ENCODE measurements around the gene LAIR2.
"Not testable (repeated sequence)": the region's sequence is repeated elsewhere in the genome, so short reads cannot be mapped to it uniquely, and the experiment has no call there.

The LAIR2 gene

DNA sequence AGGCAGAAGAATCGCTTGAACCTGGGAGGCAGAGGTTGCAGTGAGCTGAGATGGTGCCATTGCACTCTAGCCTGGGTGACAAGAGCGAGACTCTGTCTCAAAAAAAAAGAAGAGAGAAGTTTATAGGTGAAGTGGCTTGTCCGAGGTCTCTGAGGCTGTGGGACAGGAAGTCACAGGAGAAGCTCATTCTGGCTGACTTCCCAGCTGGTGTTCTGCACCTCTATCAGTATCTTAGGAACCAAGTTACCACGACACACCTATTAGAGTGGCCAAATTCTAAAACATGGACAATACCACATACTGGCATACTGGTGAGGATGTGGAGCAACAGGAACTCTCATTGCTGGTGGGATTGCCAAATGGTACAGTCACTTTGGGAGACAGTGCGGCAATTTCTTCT lies 7.3 kb upstream of the LAIR2 start:
- not testable (repeated sequence) for DNase-seq

GRCh38 chr19:54497747-54498450 lies 4.7 kb upstream of the LAIR2 start:
- DNase-seq, result not testable (repeated sequence)

DNA sequence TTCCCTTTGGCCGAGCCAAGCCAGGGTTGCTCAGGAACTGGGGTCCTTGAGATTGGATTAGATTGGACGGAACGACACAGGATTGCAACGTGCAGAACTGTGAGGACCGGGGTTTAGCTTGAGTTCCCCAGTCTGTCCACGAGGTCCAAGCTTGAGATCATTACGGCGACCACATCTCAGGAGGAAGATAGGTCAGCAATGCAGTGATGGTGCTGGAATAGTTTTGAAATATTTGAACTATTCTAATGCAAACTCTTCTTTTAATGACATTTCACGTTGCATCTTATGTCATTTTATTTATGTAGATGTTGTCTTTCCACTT lies 4.2 kb upstream of the LAIR2 start:
- DNase-seq, result not testable (repeated sequence)

DNA sequence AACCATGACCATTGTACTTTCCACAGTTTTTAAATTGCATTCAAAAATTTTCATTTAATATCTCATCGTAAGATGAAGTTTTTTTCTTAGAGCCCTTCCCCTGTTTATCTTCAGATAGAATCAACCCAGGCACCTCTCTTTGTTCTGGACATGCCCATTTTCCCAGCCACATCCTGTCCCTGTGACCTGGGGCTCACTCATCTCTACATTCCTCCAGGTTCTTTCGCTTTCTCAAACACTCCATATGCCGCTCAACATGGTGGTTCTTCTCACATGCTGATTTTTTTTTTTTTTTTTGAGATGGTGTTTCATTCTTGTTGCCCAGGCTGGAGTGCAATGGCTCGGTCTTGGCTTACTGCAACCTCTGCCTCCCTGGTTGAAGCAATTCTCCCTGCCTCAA lies 2.9 kb downstream of the LAIR2 start:
- not testable (repeated sequence) for DNase-seq

DNA sequence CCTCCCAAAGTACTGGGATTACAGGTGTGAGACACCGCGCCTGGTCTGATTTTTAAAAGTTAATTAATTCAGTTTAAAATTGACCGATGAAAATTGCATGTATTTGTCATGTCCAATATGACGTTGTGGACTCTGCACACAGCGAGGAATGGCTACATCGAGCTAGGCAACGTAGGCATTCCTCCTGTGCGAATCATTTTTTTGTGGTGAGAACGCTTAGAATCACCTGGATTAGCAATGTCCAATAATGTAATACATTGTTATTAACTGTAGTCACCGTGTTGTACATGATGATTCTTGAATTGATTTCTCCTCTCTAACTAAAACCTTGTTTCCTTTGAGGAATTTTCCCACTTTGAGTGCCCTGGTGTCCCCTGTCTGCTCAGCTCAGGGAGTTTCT lies 3.4 kb downstream of the LAIR2 start:
- no peak for DNase-seq

- not testable (repeated sequence) for DNase-seq
Measured at GRCh38 chr19:54507038-54507717, 4.5 kb downstream of the LAIR2 start.

GRCh38 chr19:54507824-54508223 lies 5.2 kb downstream of the LAIR2 start:
- no peak for DNase-seq

DNA sequence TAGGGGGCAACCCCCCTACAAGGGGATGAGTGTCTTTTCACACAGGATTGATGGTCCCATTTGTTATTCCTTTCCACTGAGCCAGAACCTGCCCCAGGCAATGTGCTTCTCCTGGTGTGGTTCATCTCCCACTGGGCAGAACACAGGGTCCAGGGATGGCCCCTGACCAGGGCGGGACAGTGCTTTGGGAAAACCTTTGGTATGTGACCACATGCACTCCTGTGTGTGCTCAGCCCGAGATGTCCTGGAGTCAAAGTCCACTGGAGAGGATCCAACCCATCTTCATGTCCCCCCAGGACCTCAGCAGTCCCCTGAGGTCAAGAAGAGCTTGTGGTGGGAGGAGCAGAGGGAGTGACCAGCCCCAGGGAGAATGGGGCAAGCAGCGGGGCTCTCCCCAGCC lies 5.9 kb downstream of the LAIR2 start:
- DNase-seq, result not testable (repeated sequence)

- not testable (repeated sequence) for DNase-seq
Measured at GRCh38 chr19:54509200-54509940, 6.7 kb downstream of the LAIR2 start.

- no peak for DNase-seq
Measured at GRCh38 chr19:54515156-54515555, 12.5 kb downstream of the LAIR2 start.

- DNase-seq, result no peak
Measured at GRCh38 chr19:54517483-54517882, 14.9 kb downstream of the LAIR2 start.

GRCh38 chr19:54518844-54519243 lies 16.2 kb downstream of the LAIR2 start:
- no peak for DNase-seq

GRCh38 chr19:54521022-54521859 lies 18.6 kb downstream of the LAIR2 start:
- DNase-seq, result no peak

- no peak for DNase-seq
Measured at GRCh38 chr19:54521860-54522513, 19.4 kb downstream of the LAIR2 start.

GRCh38 chr19:54523403-54523802 lies 20.8 kb downstream of the LAIR2 start:
- no peak for DNase-seq

DNA sequence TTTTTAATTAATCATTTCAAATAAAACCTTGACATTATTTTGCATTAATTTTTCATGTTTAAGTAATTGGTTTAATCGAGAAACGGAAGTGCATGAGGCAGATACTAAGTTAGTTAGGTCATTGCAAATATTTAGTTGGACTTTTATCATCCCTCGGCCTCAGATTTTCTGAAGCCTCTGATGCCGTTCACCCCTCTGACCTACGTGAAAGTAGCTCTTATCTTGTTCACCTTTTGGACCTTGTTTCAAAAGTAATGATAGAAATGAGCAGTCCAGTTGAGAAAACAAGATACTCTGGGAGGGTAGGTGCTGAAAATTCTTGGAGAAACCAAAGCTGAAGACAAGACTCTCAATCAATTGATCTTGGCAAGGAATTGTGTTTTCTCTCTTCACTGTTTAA lies 23.0 kb downstream of the LAIR2 start:
- no peak for DNase-seq

DNA sequence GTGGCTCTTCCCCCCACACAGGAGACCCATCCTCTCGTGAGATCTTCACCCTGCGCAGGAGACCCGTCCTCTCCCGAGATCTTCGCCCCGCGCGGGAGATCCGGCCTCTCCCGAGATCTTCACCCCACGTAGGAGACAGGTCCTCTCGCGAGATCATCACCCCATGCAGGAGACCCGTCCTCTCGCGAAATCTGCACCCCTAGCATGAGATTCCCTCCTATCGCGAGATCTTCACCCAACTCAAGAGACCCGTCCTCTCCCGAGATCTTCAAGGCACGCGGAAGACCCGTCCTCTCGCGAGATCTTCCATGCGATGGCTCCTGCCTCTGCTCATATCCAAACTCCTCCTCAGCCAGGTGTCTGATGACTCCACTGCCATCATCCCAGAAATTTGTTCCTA lies 24.3 kb downstream of the LAIR2 start:
- no peak for DNase-seq

- DNase-seq, result no peak
Measured at GRCh38 chr19:54530866-54531265, 28.2 kb downstream of the LAIR2 start.

GRCh38 chr19:54532528-54532927 lies 29.9 kb downstream of the LAIR2 start:
- no peak for DNase-seq

GRCh38 chr19:54533476-54533875 lies 30.8 kb downstream of the LAIR2 start:
- DNase-seq, result no peak

DNA sequence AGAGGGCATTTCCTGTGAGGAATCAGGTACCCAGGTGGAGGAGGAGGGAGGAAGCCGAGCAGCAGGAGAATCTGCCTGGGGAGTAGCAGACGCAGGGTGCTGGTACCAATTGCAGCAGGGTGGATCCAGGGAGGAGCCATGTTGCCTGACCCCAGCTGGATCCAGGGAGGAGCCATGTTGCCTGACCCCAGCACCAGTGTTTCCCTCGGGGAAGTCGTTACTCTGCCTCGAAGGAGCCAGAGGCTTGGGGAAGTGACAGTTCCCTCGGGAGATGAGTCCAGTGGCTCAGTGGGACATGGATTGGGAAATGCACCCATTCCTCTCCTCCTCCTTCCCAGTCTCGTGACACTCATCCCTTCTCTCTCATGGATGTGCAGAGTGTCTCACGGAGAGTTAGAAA lies 31.5 kb downstream of the LAIR2 start:
- DNase-seq, result no peak

DNA sequence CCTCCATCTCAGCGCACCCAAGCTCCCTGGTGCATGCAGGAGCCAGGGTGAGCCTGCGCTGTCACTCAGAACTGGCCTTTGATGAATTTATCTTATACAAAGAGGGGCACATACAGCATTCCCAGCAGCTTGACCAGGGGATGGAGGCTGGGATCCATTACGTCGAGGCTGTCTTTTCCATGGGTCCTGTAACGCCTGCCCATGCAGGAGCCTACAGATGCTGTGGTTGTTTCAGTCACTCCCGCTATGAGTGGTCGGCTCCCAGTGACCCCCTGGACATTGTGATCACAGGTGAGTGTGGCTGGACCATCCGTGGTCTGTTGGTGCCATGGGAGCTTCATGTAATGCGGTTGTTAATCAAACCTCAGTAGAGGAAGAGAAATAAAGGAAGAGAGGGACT lies 33.0 kb downstream of the LAIR2 start:
- DNase-seq, result no peak

DNA sequence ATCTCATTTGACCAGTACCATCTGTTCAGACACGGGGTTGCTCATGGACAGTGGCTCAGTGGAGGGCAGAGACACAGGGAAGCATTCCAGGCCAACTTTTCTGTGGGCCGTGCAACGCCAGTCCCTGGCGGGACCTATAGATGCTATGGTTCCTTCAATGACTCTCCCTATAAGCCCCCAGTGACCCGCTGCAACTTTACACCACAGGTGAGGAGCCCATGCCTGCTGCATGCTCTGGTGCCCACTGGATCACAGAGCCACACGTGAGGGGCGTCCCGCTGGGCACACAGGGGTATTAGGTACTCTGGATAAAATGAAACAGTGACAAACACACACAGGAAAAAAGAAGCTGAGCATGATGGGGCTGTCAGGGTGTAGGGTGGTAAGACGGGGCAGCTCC lies 34.3 kb downstream of the LAIR2 start:
- no peak for DNase-seq
